ENCODE data around the gene KIAA0232.
"Not testable (repeated sequence)": the region's sequence is repeated elsewhere in the genome, so short reads cannot be mapped to it uniquely, and the experiment has no call there.

Gene KIAA0232

GRCh38 chr4:6888506-6889071 lies 106.1 kb downstream of the KIAA0232 start:
- no peak for DNase-seq

- DNase-seq: no peak
Measured at GRCh38 chr4:6889101-6889735, 106.7 kb downstream of the KIAA0232 start.

- no peak for DNase-seq
Measured at GRCh38 chr4:6889736-6890324, 107.3 kb downstream of the KIAA0232 start.

- DNase-seq: no peak
Measured at GRCh38 chr4:6890358-6890757, 107.8 kb downstream of the KIAA0232 start.

- not testable (repeated sequence) for DNase-seq
Measured at GRCh38 chr4:6890971-6891370, 108.4 kb downstream of the KIAA0232 start.

GRCh38 chr4:6891436-6892170 lies 109.1 kb downstream of the KIAA0232 start:
- no peak for DNase-seq

GRCh38 chr4:6892190-6892908 lies 109.8 kb downstream of the KIAA0232 start:
- peak; percentile 21 to 36 for DNase-seq

- no peak for DNase-seq
Measured at GRCh38 chr4:6892909-6893202, 110.3 kb downstream of the KIAA0232 start.

GRCh38 chr4:6893449-6894085 lies 111.0 kb downstream of the KIAA0232 start:
- no peak for DNase-seq

- no peak for DNase-seq
Measured at GRCh38 chr4:6894086-6894478, 111.6 kb downstream of the KIAA0232 start.

GRCh38 chr4:6894528-6895498 lies 112.3 kb downstream of the KIAA0232 start:
- no peak for DNase-seq

- DNase-seq: no peak
Measured at GRCh38 chr4:6896035-6896434, 113.5 kb downstream of the KIAA0232 start.

- no peak for DNase-seq
Measured at GRCh38 chr4:6898763-6899162, 116.2 kb downstream of the KIAA0232 start.

GRCh38 chr4:6900181-6900812 lies 117.8 kb downstream of the KIAA0232 start:
- no peak for DNase-seq

GRCh38 chr4:6900956-6901355 lies 118.4 kb downstream of the KIAA0232 start:
- no peak for DNase-seq

- no peak for DNase-seq
Measured at GRCh38 chr4:6901669-6902317, 119.3 kb downstream of the KIAA0232 start.

GRCh38 chr4:6902318-6903042 lies 120.0 kb downstream of the KIAA0232 start:
- no peak for DNase-seq

GRCh38 chr4:6905516-6906445 lies 123.3 kb downstream of the KIAA0232 start:
- DNase-seq: no peak

GRCh38 chr4:6906486-6906885 lies 124.0 kb downstream of the KIAA0232 start:
- DNase-seq: not testable (repeated sequence)

Data from activated CD4-positive, alpha-beta T cell treated with anti-CD3 and anti-CD28 coated beads, Interleukin-2, amount 50 U/mL, for 48 hours (primary cell).